Common myeloid progenitor, CD34-positive (primary cell): ENCODE data around the gene ABCA13.

Experiments
- CTCF ChIA-PET: fragments of 350-600 bp; sonication (Branson Sonifier 250); formaldehyde crosslinking; loops from one replicate; lab custom pipeline; 2021; ENCODE audit warnings: antibody characterized with exemption; lab: Charles Lee
- POLR2A ChIA-PET: fragments of 350-600 bp; sonication (Branson Sonifier 250); formaldehyde crosslinking; loops from one replicate; lab custom pipeline; 2021; ENCODE audit warnings: antibody characterized with exemption; lab: Charles Lee
- DNase-seq, 3 donors: peaks; one replicate each; pipeline versions ENCODE4 v3.0.0 to v3.0.0-alpha.2; 2013
- H3K27ac ChIP-seq, 2 experiments: 1 replicate in 1 of 2; 2 replicates in 1 of 2; pipeline ENCODE4 v1.7.0; 2013; ENCODE audit warnings: inconsistent platforms in 2 of 2, low read length in 2 of 2, mild to moderate bottlenecking in 2 of 2, low read depth in 1 of 2, moderate library complexity in 1 of 2; ENCODE audit not compliant: severe bottlenecking in 2 of 2, insufficient read depth in 1 of 2, poor library complexity in 1 of 2
- H3K27me3 ChIP-seq, 5 experiments: replicated peaks in 2 of 5; 1 replicate in 3 of 5; 2 replicates in 2 of 5; pipeline versions ENCODE4 v1.6.1 to v1.7.0; 2013; ENCODE audit warnings: low read length in 4 of 5, mild to moderate bottlenecking in 2 of 5, moderate library complexity in 2 of 5, inconsistent platforms in 1 of 5; ENCODE audit not compliant: insufficient read depth in 5 of 5, control insufficient read depth in 4 of 5
- H3K36me3 ChIP-seq, 4 experiments: 1 replicate in 2 of 4; 2 replicates in 2 of 4; pipeline versions ENCODE4 v1.6.1 to v1.7.0; 2013; ENCODE audit warnings: low read length in 3 of 4, control low read depth in 1 of 4, mild to moderate bottlenecking in 1 of 4; ENCODE audit not compliant: control insufficient read depth in 4 of 4, insufficient read depth in 4 of 4
- H3K4me1 ChIP-seq, 4 experiments: 1 replicate in 3 of 4; 2 replicates in 1 of 4; pipeline versions ENCODE4 v1.6.1 to v1.7.1; 2013; ENCODE audit warnings: low read length in 3 of 4, mild to moderate bottlenecking in 3 of 4, control low read depth in 1 of 4, inconsistent platforms in 1 of 4, moderate library complexity in 1 of 4; ENCODE audit not compliant: control insufficient read depth in 4 of 4, insufficient read depth in 4 of 4; ENCODE audit errors: control extremely low read depth in 1 of 4
- H3K4me3 ChIP-seq, 7 experiments: 1 replicate in 4 of 7; 2 replicates in 3 of 7; pipeline versions ENCODE4 v1.5.1 to v1.7.0; 2013; ENCODE audit warnings: mild to moderate bottlenecking in 7 of 7, low read length in 6 of 7, moderate library complexity in 6 of 7, inconsistent platforms in 2 of 7, low read depth in 2 of 7, control low read depth in 1 of 7; ENCODE audit not compliant: insufficient read depth in 4 of 7, control insufficient read depth in 1 of 7; ENCODE audit errors: extremely low read depth in 1 of 7
- H3K9me3 ChIP-seq, 5 experiments: 1 replicate in 4 of 5; 2 replicates in 1 of 5; pipeline versions ENCODE4 v1.6.1 to v1.7.1; 2013; ENCODE audit warnings: low read length in 4 of 5, mild to moderate bottlenecking in 2 of 5, inconsistent platforms in 1 of 5, low read depth in 1 of 5, moderate library complexity in 1 of 5; ENCODE audit not compliant: control insufficient read depth in 4 of 5, insufficient read depth in 2 of 5; ENCODE audit errors: control extremely low read depth in 1 of 5
- WGBS: methylation state at CpG from one replicate; pipeline ENCODE4 v1.1.5; 2013; ENCODE audit not compliant: insufficient coverage; 5-methylcytosine and 5-hydroxymethylcytosine counted together

Gene ABCA13

GRCh38 chr7:48355346-48355745, 184.1 kb downstream of the ABCA13 start:
- Histone ChIP-seq H3K27ac (no peak overlapping the region), H3K36me3 (peaks cover 0 to 5% (median 0%) of the 10 kb centered on the region in 4 experiments), H3K4me1 (peaks cover 0 to 1% (median 0%) of the 10 kb centered on the region in 4 experiments), H3K4me3 (no peak overlapping the region), H3K9me3 (no peaks in the 10 kb centered on the region), H3K27me3 (no peaks in the 10 kb centered on the region)
- 100% methylated on average over 2 of the region's 3 CpGs for WGBS
- POLR2A ChIA-PET, result no interaction called here
- no peak for DNase-seq
- CTCF ChIA-PET, result no interaction called here

DNA sequence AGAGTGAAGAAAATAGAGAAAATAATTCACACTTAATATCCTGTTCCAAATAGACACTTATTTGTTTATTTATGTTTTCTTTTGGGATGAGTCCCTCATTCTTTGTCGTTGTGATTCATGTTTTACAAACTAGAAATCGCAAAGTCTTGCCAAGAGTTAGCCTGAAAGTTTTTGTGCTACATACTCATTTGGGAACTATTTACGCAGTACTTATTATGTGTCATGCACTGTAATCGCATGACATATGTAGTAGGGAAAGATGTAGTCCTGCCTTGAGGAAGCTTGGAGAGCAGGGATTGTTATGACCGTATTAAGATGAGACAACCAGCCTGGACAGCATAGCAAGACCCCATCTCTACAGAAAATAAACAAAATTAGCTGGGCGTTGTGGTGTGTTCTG, 189.3 kb downstream of the ABCA13 start:
- Histone ChIP-seq H3K27ac (no peak overlapping the region), H3K27me3 (no peaks in the 10 kb centered on the region), H3K9me3 (no peaks in the 10 kb centered on the region), H3K36me3 (peaks cover 0 to 3% (median 0%) of the 10 kb centered on the region in 4 experiments), H3K4me1 (no peaks in the 10 kb centered on the region), H3K4me3 (no peak overlapping the region)
- ChIA-PET CTCF (no interaction called here), POLR2A (no interaction called here)
- WGBS, result 100% methylated on average over 3 of the region's 6 CpGs
- no peak for DNase-seq

- ChIA-PET CTCF (no interaction called here), POLR2A (no interaction called here)
- no peak for DNase-seq
- H3K9me3 ChIP-seq, result no peaks in the 10 kb centered on the region
- H3K4me1 ChIP-seq, result no peaks in the 10 kb centered on the region
- no peaks in the 10 kb centered on the region for H3K27me3 ChIP-seq
- no peak overlapping the region for H3K27ac ChIP-seq
- WGBS, result no CpG with 5 or more reads among the region's 3 CpGs
- H3K36me3 ChIP-seq, result peaks cover 0 to 5% (median 0%) of the 10 kb centered on the region in 4 experiments
- no peak overlapping the region for H3K4me3 ChIP-seq
These were observed 191.9 kb downstream of the ABCA13 start for GRCh38 chr7:48363174-48363573.

DNA sequence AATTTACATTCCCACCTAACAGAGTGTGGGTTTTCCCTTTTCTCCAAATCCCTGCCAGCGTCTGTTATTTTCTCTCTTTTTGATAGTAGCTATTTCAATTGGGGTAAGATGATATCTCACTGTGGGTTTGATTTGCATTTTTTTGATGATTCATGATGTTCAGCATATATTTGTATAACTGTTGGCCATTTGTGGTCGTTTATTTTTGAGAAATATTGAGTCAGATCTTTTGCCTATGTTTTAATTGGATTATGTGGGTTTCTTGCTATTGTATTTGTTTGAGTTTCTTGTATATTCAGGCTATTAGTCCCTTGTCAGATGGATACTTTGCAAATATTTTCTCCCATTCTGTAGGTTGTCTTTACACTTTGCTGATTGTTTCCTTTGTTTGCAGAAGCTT, 193.8 kb downstream of the ABCA13 start:
- H3K27ac ChIP-seq, result no peak overlapping the region
- POLR2A ChIA-PET, result no interaction called here
- no peak for DNase-seq
- no CpG with 5 or more reads among the region's 2 CpGs for WGBS
- no peaks in the 10 kb centered on the region for H3K4me1 ChIP-seq
- no peaks in the 10 kb centered on the region for H3K27me3 ChIP-seq
- CTCF ChIA-PET, result no interaction called here
- H3K4me3 ChIP-seq, result no peak overlapping the region
- peaks cover 0 to 6% (median 0%) of the 10 kb centered on the region in 4 experiments for H3K36me3 ChIP-seq
- H3K9me3 ChIP-seq, result peaks cover 0 to 4% (median 0%) of the 10 kb centered on the region in 5 experiments

GRCh38 chr7:48366096-48366495, 194.8 kb downstream of the ABCA13 start:
- ChIA-PET POLR2A (no interaction called here), CTCF (no interaction called here)
- no peak overlapping the region for H3K27ac ChIP-seq
- 99% methylated on average over 3 of the region's 4 CpGs for WGBS
- no peaks in the 10 kb centered on the region for H3K27me3 ChIP-seq
- peaks cover 0 to 4% (median 0%) of the 10 kb centered on the region in 5 experiments for H3K9me3 ChIP-seq
- no peak for DNase-seq
- H3K4me3 ChIP-seq, result no peak overlapping the region
- no peaks in the 10 kb centered on the region for H3K4me1 ChIP-seq
- peaks cover 0 to 6% (median 0%) of the 10 kb centered on the region in 4 experiments for H3K36me3 ChIP-seq

DNA sequence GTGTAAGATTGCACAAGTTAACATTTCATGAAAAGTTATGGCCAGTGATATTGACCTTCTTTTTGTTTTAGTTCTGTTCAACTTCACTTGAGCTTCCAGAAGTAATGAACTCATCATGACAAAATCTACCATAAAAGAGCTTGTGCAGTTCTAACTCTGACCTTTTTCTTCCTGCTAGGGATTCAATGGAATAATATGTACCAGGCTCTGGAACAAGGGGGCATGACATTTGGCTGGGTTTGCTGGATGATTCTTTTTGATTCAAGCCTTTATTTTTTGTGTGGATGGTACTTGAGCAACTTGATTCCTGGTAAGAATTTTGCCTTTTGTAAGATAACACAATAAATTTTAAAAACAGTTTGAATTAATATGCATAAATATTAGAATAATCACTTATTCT, 205.0 kb downstream of the ABCA13 start:
- no peaks in the 10 kb centered on the region for H3K4me1 ChIP-seq
- POLR2A ChIA-PET, result no interaction called here
- DNase-seq, result no peak

GRCh38 chr7:48380921-48381320, 209.7 kb downstream of the ABCA13 start:
- WGBS, result no CpG with 5 or more reads among the region's 1 CpG

More for the DNA sequence above, 205.0 kb downstream of the ABCA13 start:
- Histone ChIP-seq H3K27me3 (no peaks in the 10 kb centered on the region), H3K27ac (no peak overlapping the region), H3K9me3 (no peaks in the 10 kb centered on the region), H3K36me3 (peaks cover 0 to 6% (median 0%) of the 10 kb centered on the region in 4 experiments), H3K4me3 (no peak overlapping the region)
- CTCF ChIA-PET, result no interaction called here

More at GRCh38 chr7:48380921-48381320, 209.7 kb downstream of the ABCA13 start:
- POLR2A ChIA-PET, result no interaction called here
- DNase-seq, result no peak
- no peaks in the 10 kb centered on the region for H3K9me3 ChIP-seq
- H3K27ac ChIP-seq, result no peak overlapping the region
- no peak overlapping the region for H3K4me3 ChIP-seq
- peaks cover 0 to 8% (median 0%) of the 10 kb centered on the region in 4 experiments for H3K36me3 ChIP-seq
- H3K27me3 ChIP-seq, result no peaks in the 10 kb centered on the region
- H3K4me1 ChIP-seq, result no peaks in the 10 kb centered on the region
- CTCF ChIA-PET, result no interaction called here
